A549 (cell line): ENCODE data around the gene FSHR.

ENCODE experiments used
- CBX2 ChIP-seq: fragments of 200-600 bp; sonication (generic); IDR thresholded peaks from 2 replicates; pipeline ENCODE4 v1.6.1; 2016; ENCODE audit warnings: low read depth, mild to moderate bottlenecking, borderline replicate concordance
- CHD2 ChIP-seq: fragments of 150-350 bp; IDR thresholded peaks from 2 replicates; pipeline ENCODE4 v1.6.1; 2014; ENCODE audit warnings: low read length; ENCODE audit not compliant: partially characterized antibody
- CTCF ChIP-seq: fragments of >200 bp; sonication (Bioruptor Twin); formaldehyde crosslinking; IDR thresholded peaks from 3 replicates; pipeline ENCODE4 v1.5.1; 2016
- EP300 ChIP-seq, 2 experiments: fragments of >200 bp; sonication (Bioruptor Twin); formaldehyde crosslinking; IDR thresholded peaks; 2 replicates in 1 of 2; 3 replicates in 1 of 2; pipeline ENCODE4 v1.6.1; 2016 to 2017
- HOXA7 ChIP-seq: fragments of 250-450 bp; sonication (Bioruptor Pico); IDR thresholded peaks from 2 replicates; pipeline ENCODE4 v1.5.0; 2020; ENCODE audit warnings: mild to moderate bottlenecking, moderate library complexity
- PHF8 ChIP-seq: fragments of 200-600 bp; sonication (generic); IDR thresholded peaks from 2 replicates; pipeline ENCODE4 v1.6.1; 2016; ENCODE audit warnings: low read depth, mild to moderate bottlenecking, antibody characterized with exemption, moderate library complexity, borderline replicate concordance
- POLR2A ChIP-seq: IDR thresholded peaks from 2 replicates; pipeline ENCODE4 v1.6.1; 2012; ENCODE audit warnings: mild to moderate bottlenecking, low read length

DNA sequence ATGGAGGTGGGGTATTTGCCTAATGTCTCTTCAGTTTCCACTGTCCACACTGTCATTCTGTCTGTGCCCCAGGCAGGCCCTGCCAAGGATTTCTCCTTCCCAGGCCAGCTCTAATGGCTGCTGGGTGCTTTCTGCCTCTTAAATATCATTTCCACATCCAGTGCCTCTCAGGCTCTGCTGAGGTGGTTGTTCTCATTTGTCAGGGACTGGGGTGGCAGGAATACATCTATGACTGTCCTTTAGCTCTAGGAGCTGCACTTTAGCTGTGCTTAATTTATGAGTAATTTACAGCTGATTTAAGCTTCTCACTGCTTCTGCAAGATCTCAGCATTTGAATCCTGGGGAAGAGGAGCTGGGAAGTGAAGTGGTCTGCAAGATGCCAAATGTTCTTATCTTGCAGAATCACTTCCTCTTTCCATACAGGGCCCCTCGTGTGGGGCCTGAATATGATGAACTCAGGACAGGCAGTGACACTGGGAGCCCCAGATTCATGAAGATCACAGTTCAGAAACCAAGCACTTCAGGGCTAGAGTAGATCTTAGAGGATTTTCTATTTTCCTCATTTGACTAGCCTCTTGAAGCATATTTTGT is 150.2 kb downstream of the FSHR start:
- TF ChIP-seq PHF8 (no peak), CTCF (no peak), EP300 (IDR thresholded peaks at IDR 0.05) (no peak), POLR2A (no peak), HOXA7 (CRISPR knock-in tag) (no peak), CBX2 (no peak), CHD2 (no peak)
